Erythroblast (primary cell): ENCODE data around the gene RNU6-9.

Experiments used
- GATA1 ChIP-seq: IDR thresholded peaks from 2 replicates; pipeline ENCODE4 v1.6.1; 2011; ENCODE audit warnings: low read depth, mild to moderate bottlenecking, control low read depth, low read length, moderate library complexity
- POLR2A ChIP-seq: IDR thresholded peaks from 2 replicates; pipeline ENCODE4 v1.6.1; 2011; ENCODE audit warnings: mild to moderate bottlenecking, low read length

GRCh38 chr19:896434-896833 lies 3.1 kb downstream of the RNU6-9 start:
- TF ChIP-seq POLR2A = no peak
- TF ChIP-seq GATA1 = no peak
